Posterior cingulate gyrus (tissue), 11 donors: ENCODE results near the gene PERP.
"Not testable (repeated sequence)": the region's sequence is repeated elsewhere in the genome, so short reads cannot be mapped to it uniquely, and the experiment has no call there.

Source experiments
- DNase-seq, 10 donors: peaks; one replicate each; pipeline versions ENCODE4 v3.0.0 to v3.0.0-alpha.2; 2020 to 2021; ENCODE audit warnings: mixed read lengths in 3 of 10
- intact Hi-C: fragments of 100-400 bp; cut with DNase I; formaldehyde crosslinking; loops from one replicate; pipeline ENCODE4 v1.15.1; 2023

PERP gene

GRCh38 chr6:138106665-138107077 lies 548 bp downstream of the PERP start:
- intact Hi-C loops = loop anchor here (5.0 kb wide), 1 partner anchor 399 kb away; no protein-coding TSS in a partner anchor
- no peak for DNase-seq

DNA sequence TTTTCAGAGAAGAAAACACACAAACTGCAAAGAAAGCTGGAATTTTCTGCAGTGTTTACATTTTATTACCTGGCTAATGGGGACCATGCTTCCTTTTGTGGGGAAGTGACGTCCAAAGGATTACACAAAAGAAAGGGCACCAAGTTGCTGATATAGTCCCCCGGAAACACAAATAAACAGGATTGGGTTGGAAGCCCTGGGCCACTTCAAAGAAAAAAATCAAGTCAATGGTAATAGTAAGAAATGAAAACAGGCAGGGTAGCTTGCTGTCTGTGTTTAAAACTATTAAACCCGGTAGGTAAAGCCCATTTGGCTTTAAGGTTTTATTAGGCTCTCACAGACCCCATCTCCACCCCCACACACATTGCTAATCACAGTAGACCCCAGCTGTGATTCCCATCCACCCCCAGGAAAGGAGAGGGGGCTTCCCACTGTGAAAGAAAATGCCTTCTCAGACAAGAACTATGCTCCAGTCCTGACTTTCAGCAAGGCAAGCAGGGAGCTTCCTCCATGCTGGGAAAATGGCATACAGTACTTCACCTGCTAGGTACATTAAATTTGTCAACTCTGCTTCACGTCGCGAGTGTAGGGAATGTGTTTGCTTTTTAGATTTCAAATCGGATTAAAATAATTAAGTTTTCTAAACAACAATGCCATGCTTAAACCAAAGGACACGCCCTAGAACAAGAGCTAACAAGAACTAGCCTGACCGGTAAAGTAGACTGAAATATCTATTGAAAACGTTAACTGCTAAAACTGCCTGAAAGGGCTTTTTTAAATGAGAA lies 1.1 kb downstream of the PERP start:
- DNase-seq = no peak
- intact Hi-C loops = loop anchor here (5.0 kb wide), 1 partner anchor 399 kb away; no protein-coding TSS in a partner anchor

GRCh38 chr6:138105446-138105845 lies 1.8 kb downstream of the PERP start:
- intact Hi-C loops = loop anchor here (5.0 kb wide), 1 partner anchor 398 kb away; no protein-coding TSS in a partner anchor
- DNase-seq = no peak

- no peak for DNase-seq
- intact Hi-C loops = loop anchor here (5.0 kb wide), 1 partner anchor 397 kb away; no protein-coding TSS in a partner anchor
Observed at GRCh38 chr6:138104618-138105213, 2.5 kb downstream of the PERP start.

- no peak for DNase-seq
- intact Hi-C loops = no loop called here
Observed at GRCh38 chr6:138103871-138104270, 3.3 kb downstream of the PERP start.

- intact Hi-C loops = no loop called here
Observed at GRCh38 chr6:138101946-138102731, 5.1 kb downstream of the PERP start.

GRCh38 chr6:138099832-138100231 lies 7.4 kb downstream of the PERP start:
- intact Hi-C loops = no loop called here
- DNase-seq = no peak

More at GRCh38 chr6:138101946-138102731, 5.1 kb downstream of the PERP start:
- DNase-seq = no peak

GRCh38 chr6:138098306-138098705 lies 8.9 kb downstream of the PERP start:
- DNase-seq = no peak
- intact Hi-C loops = no loop called here

DNA sequence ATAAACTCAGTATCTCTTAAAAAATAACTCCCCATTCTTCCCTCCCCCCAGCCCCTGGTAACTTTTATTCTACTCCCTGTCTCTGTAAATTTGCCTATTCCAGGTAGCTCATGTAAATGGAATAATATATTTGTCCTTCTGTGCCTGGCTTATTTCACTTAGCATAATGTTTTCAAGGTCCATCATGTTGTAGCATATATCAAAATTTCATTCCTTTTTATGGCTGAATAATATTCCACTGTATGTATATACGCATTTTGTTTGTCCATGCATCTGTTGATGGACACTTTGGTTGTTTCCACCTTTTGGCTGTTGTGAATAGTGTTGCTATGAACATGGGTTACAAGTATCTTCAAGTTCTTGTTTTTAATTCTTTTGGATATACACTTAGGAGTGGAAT lies 13.0 kb downstream of the PERP start:
- intact Hi-C loops = no loop called here
- DNase-seq = no peak

DNA sequence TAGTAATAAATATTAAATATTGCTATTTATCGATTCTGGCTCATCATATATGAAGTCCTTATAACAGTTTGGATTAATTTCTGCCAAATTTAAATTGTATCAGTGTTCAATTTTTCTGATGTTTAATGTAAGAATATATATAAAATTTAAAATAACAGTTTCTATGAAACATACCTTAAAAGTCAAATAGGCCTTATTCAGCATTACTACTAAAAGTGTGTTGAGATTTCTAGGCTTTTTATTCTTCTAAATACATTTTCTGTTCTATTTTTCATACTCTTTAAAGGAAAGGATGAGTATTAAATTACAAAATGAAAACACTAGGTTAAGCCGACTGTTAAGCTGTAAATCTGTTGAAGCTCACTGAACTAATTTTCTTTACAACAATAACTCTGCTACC lies 13.6 kb downstream of the PERP start:
- no peak for DNase-seq
- intact Hi-C loops = no loop called here

DNA sequence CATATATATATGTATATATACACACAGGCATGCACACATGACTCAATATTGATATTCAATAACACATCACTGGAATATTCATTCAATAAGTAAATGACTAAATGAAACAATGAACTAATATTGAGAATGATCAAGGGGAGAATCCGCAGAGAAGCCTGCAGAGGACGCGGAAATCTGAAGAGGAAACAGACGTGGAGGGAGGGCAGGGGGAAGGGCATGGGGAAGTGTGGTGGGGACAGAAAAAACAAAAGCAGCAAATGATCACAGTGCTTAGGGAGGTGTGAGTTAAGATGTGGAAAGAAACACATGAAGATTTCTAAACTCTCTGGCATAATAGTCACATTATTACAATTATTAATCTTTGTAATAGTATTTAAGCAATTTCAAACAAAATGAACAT lies 14.5 kb downstream of the PERP start:
- intact Hi-C loops = no loop called here
- DNase-seq = no peak

DNA sequence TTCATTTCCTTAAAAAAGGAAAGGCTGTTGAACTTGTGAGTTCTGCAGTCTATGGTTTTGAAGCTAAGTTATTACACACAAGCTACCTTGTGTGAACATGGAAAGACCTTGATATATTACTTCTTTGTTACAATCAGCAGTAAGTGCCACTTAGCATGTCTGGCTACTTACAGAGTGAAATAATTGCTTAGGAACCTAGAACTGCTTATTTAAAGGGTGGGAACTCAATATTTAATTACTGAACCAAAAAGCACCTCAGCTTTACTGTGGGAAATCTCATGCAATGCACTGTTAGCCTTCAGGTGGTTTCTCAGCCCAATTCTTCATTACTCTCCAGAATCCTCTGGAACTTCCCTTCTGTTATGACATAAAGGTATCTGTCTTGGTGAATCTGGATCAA lies 17.9 kb downstream of the PERP start:
- no peak for DNase-seq
- intact Hi-C loops = no loop called here

- intact Hi-C loops = no loop called here
- DNase-seq = no peak
Observed at GRCh38 chr6:138088326-138088762, 18.9 kb downstream of the PERP start.

- intact Hi-C loops = no loop called here
- DNase-seq = no peak
Observed at GRCh38 chr6:138087593-138088325, 19.5 kb downstream of the PERP start.

DNA sequence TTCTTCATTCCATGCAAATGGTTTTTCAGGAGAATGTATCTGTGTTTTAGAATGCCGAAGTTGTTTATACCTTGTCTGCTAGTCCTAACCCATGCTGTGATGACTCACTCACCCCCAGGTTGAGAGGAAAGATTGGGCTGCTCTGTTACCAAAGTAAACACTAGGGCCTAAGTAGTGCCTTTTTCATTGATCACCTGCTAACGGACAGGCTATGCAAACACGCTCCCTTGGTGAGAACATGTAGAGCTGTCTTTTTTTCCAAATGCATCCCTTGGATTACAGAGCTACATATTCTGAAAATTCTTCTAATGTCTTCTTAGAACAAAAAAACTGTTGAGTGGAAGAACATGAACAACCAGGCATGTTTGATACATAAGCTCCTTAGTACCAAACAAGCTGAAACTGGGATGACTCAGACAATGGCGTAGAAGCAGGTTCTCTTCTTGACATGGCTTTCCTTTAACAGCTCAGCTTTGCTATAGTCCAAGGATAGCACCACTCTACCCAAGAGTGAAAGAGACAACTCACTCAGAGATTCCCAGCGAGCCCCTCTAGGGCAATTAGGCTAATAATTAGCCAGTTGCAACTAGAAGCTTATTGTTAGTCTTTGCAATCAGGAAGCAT lies 20.5 kb downstream of the PERP start:
- intact Hi-C loops = no loop called here
- DNase-seq = no peak

GRCh38 chr6:138085839-138086222 lies 21.4 kb downstream of the PERP start:
- intact Hi-C loops = no loop called here
- DNase-seq = no peak

DNA sequence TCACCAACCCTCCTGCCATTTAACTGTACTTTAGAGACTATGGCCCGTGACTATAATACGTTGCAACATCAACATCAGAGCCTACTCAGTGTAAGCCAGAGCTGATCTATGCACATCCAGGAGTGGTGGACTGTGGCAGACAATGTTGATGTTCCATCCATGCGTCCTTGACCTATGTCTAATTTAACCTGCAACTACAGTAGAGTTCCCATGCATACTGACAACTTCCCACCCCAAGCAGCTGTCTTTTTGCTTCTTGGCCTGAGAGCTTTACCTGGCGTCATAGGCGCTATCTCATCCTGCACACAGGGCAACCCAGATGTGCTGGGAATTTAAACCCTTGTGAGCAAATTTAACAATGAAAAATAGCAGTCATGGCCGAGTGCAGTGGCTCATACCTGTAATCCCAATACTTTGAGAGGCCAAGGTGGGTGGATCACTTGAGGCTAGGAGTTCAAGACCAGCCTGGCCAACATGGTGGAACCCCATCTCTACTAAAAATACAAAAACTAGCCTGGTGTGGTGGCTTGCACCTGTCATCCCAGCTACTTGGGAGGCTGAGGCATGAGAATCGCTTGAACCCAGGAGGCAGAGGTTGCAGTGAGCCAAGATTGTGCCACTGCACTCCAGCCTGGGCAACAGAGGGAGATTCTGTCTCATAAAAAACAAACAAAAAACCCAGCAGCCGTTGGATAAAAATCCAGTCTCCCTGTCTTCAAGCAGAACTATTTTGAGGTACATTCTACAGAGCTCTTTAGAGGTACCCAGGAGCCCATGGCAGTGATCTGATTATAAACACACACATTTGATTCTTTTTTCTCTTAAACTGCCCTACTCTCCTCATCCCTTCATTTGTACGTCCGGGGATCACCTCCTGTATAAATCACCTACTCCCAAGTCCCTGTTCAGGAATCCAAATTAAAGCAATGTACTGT lies 22.0 kb downstream of the PERP start:
- no peak for DNase-seq
- intact Hi-C loops = no loop called here

DNA sequence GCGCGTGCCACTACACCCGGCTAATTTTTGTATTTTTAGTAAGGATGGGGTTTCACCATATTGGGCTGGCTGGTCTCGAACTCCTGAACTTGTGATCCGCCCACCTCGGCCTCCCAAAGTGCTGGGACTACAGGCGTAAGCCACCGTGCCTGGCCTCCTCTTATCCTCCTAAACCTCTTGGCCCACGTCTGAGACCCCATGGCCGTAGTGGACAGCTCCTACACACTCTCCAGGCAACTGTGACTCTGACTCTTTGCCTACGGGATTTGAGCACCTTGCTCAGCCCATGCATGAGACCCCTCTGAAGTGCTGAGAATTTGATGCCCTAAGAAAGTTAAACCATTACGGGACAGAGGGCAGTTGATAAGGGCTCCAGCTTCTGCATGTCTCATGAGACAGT lies 25.0 kb downstream of the PERP start:
- intact Hi-C loops = no loop called here
- DNase-seq = no peak

DNA sequence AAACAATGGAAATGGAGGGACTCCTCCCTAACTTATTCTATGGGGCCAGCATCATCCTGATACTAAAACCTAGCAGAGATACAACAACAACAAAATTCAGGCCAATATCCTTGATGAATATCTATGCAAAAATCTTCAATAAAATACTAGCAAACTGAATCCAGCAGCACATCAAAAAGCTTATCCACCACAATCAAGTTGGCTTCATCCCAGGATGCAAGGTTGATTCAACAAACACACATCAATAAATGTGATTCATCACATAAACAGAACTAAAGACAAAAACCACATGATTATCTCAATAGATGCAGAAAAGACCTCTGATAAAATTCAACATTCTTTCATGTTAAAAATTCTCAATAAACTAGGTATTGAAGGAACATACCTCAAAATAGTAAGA lies 27.7 kb downstream of the PERP start:
- intact Hi-C loops, DNase-seq: not testable (repeated sequence)
